SU-DHL-6 (cell line): ENCODE measurements around the gene CACNA2D1.

ENCODE experiments used
- H2AFZ ChIP-seq: fragments of 200-600 bp; sonication (generic); 2 replicates; pipeline ENCODE4 v1.6.1; 2014; ENCODE audit warnings: low read depth, mild to moderate bottlenecking, moderate library complexity, mixed read lengths, antibody characterized with exemption, low read length; ENCODE audit not compliant: severe bottlenecking
- H3F3A ChIP-seq: fragments of 200-600 bp; shearing (Covaris generic); 2 replicates; pipeline ENCODE4 v1.6.0; 2016; ENCODE audit warnings: antibody characterized with exemption, mild to moderate bottlenecking; ENCODE audit not compliant: insufficient read depth
- H3K27ac ChIP-seq: fragments of 200-600 bp; sonication (generic); 2 replicates; pipeline ENCODE4 v1.5.1; 2016; ENCODE audit warnings: low read depth, mild to moderate bottlenecking, low read length, moderate library complexity, mixed read lengths
- H3K27me3 ChIP-seq: fragments of 200-600 bp; sonication (generic), shearing (Covaris generic); 2 replicates; pipeline ENCODE4 v1.6.0; 2014; ENCODE audit warnings: mild to moderate bottlenecking, low read length
- H3K36me3 ChIP-seq: fragments of 200-600 bp; sonication (generic); 2 replicates; pipeline ENCODE4 v1.6.1; 2014; ENCODE audit warnings: mild to moderate bottlenecking, low read length, mixed read lengths
- H3K4me2 ChIP-seq: fragments of 300-600, 200-600 bp; shearing (Covaris generic), sonication (generic); 2 replicates; pipeline ENCODE4 v1.6.0; 2014; ENCODE audit warnings: low read length, low read depth, mild to moderate bottlenecking; ENCODE audit not compliant: poor library complexity, severe bottlenecking
- H3K4me3 ChIP-seq: fragments of 200-600 bp; sonication (generic); 2 replicates; pipeline ENCODE4 v1.5.1; 2014; ENCODE audit warnings: antibody characterized with exemption, low read length, mild to moderate bottlenecking, mixed read lengths; ENCODE audit not compliant: insufficient read depth, poor library complexity, severe bottlenecking
- H3K79me2 ChIP-seq: fragments of 200-600 bp; sonication (generic); 2 replicates; pipeline ENCODE4 v1.6.1; 2014; ENCODE audit warnings: mild to moderate bottlenecking, low read length, moderate library complexity; ENCODE audit not compliant: insufficient read depth
- H3K9ac ChIP-seq: fragments of 200-600 bp; sonication (generic); 2 replicates; pipeline ENCODE4 v1.7.0; 2014; ENCODE audit warnings: mild to moderate bottlenecking, low read length
- H3K9me2 ChIP-seq: fragments of 200-600 bp; sonication (generic); replicated peaks from 2 replicates; pipeline ENCODE4 v1.6.1; 2014; ENCODE audit warnings: low read length; ENCODE audit not compliant: insufficient read depth
- H3K9me3 ChIP-seq: fragments of 200-600 bp; sonication (generic); 2 replicates; pipeline ENCODE4 v1.6.1; 2014; ENCODE audit warnings: low read length, mixed read lengths; ENCODE audit not compliant: insufficient read depth
- H4K20me1 ChIP-seq: fragments of 200-600 bp; sonication (generic); 2 replicates; pipeline ENCODE4 v1.6.1; 2014; ENCODE audit warnings: low read depth, mild to moderate bottlenecking, antibody characterized with exemption, low read length, moderate library complexity, mixed read lengths
- CTCF ChIP-seq: fragments of 200-600 bp; sonication (generic); IDR thresholded peaks from one replicate; pipeline ENCODE4 v1.5.1; 2017; ENCODE audit warnings: antibody characterized with exemption, mild to moderate bottlenecking, low read length, moderate library complexity; ENCODE audit not compliant: insufficient read depth, poor library complexity, severe bottlenecking
- EZH2phosphoT487 ChIP-seq: fragments of 200-600 bp; sonication (generic), shearing (Covaris generic); conservative IDR thresholded peaks from 2 replicates; pipeline ENCODE4 v1.6.1; 2018; ENCODE audit warnings: mild to moderate bottlenecking, antibody characterized with exemption, low read length, moderate library complexity, mixed read lengths

Gene CACNA2D1

GRCh38 chr7:82445271-82445670 lies 1.7 kb upstream of the CACNA2D1 start:
- H3K27ac ChIP-seq = no peak overlapping the region
- H3K79me2 ChIP-seq = no peaks in the 10 kb centered on the region
- H3K9me3 ChIP-seq = no peaks in the 10 kb centered on the region
- H3K36me3 ChIP-seq = peaks cover 3% of the 10 kb centered on the region; the same call in 1 of the 2 replicates
- H3K4me2 ChIP-seq = no peak overlapping the region
- H4K20me1 ChIP-seq = peaks cover 4% of the 10 kb centered on the region; the same call in 1 of the 2 replicates
- no peaks in the 10 kb centered on the region for H3F3A ChIP-seq
- H2AFZ ChIP-seq = no peak overlapping the region
- no peak overlapping the region for H3K4me3 ChIP-seq
- H3K27me3 ChIP-seq = no peaks in the 10 kb centered on the region
- TF ChIP-seq EZH2phosphoT487 (no peak), CTCF (no peak)
- H3K9ac ChIP-seq = no peak overlapping the region
- no peaks in the 10 kb centered on the region for H3K9me2 ChIP-seq

- Histone ChIP-seq H2AFZ (no peak overlapping the region), H3K4me2 (no peak overlapping the region), H4K20me1 (peaks cover 4% of the 10 kb centered on the region; the same call in 1 of the 2 replicates), H3K4me3 (no peak overlapping the region), H3K27ac (no peak overlapping the region), H3K9ac (no peak overlapping the region), H3K9me3 (no peaks in the 10 kb centered on the region), H3K79me2 (no peaks in the 10 kb centered on the region), H3K9me2 (no peaks in the 10 kb centered on the region), H3K27me3 (0 out of 2 replicates have a peak, but pooled peaks cover 3% of the 10 kb centered on the region), H3K36me3 (peaks cover 3% of the 10 kb centered on the region; the same call in 1 of the 2 replicates), H3F3A (no peaks in the 10 kb centered on the region)
- TF ChIP-seq CTCF = no peak
- no peak for TF ChIP-seq EZH2phosphoT487
Measured at GRCh38 chr7:82444220-82444909, 788 bp upstream of the CACNA2D1 start.

GRCh38 chr7:82443036-82443546 lies 486 bp downstream of the CACNA2D1 start:
- no peak overlapping the region for H3K4me3 ChIP-seq
- H3K4me2 ChIP-seq = no peak overlapping the region
- peaks cover 3% of the 10 kb centered on the region; the same call in 1 of the 2 replicates for H3K36me3 ChIP-seq
- H2AFZ ChIP-seq = no peak overlapping the region
- H3K27me3 ChIP-seq = 0 out of 2 replicates have a peak, but pooled peaks cover 3% of the 10 kb centered on the region
- H3K9me3 ChIP-seq = no peaks in the 10 kb centered on the region
- no peaks in the 10 kb centered on the region for H3K9me2 ChIP-seq
- TF ChIP-seq EZH2phosphoT487 (no peak), CTCF (no peak)
- no peak overlapping the region for H3K9ac ChIP-seq
- H3F3A ChIP-seq = no peaks in the 10 kb centered on the region
- H3K27ac ChIP-seq = no peak overlapping the region
- H3K79me2 ChIP-seq = no peaks in the 10 kb centered on the region
- peaks cover 7% of the 10 kb centered on the region; the same call in 1 of the 2 replicates for H4K20me1 ChIP-seq
